Measurements from ENCODE around the gene AMPD3.
A peak's percentile ranks its signal among the peaks of the same experiment; 100 is the strongest.

Gene AMPD3

DNA sequence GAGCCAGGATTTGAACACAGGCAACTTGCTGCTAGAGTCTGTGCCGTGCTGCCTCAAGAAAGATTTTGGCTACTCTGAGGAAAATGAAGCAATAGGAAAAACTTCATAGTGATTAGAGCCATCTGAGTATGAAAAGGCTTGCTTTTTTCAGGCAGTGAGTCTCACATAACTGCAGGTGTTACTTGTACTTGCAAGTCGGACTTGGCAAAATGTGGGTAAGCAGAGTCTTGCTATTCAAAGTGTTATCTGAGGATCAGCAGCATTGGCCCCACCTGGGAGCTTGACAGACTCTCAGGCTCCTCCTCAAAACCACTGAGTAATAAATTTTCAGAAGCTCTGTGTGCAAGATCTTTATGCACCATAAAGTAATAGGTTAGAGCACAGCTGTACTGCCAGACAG lies 67.9 kb downstream of the AMPD3 start:
- peaks cover 25% of the 10 kb centered on the region for H3K36me3 Mint-ChIP-seq (ENCODE audit: low read depth)
- no peak overlapping the region for H3K27ac Mint-ChIP-seq
- H3K4me3 Mint-ChIP-seq, result no peak overlapping the region
- peaks cover 15% of the 10 kb centered on the region for H3K4me1 Mint-ChIP-seq (ENCODE audit: low read depth)
- no peak for DNase-seq (ENCODE audit: low spot score)
- H3K9me3 Mint-ChIP-seq, result no peaks in the 10 kb centered on the region
- H3K27me3 Mint-ChIP-seq (ENCODE audit: low read depth), result no peaks in the 10 kb centered on the region

DNA sequence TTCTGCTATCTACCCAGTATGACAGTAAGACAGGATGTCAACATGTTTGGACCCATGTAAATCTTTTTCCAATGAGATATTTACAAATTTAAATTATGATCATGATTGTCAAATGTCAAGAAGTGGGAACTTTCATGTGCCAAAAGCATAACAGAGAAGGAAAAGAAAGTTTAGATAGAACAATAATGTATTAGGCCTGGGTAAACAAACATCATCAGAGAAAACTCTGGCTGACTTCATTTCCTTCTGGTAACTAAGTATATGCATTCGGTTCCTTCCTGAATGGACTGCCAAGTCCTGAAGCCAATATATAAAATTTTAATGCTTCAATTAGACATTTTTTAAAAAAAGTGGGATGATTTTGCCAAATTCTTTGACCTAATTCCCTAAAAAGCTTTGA lies 69.4 kb downstream of the AMPD3 start:
- Mint-ChIP-seq H3K9me3 (no peaks in the 10 kb centered on the region), H3K27me3 (ENCODE audit: low read depth) (no peaks in the 10 kb centered on the region), H3K4me1 (ENCODE audit: low read depth) (peaks cover 15% of the 10 kb centered on the region), H3K4me3 (no peak overlapping the region), H3K27ac (no peak overlapping the region), H3K36me3 (ENCODE audit: low read depth) (peaks cover 28% of the 10 kb centered on the region)
- DNase-seq (ENCODE audit: low spot score), result no peak

DNA sequence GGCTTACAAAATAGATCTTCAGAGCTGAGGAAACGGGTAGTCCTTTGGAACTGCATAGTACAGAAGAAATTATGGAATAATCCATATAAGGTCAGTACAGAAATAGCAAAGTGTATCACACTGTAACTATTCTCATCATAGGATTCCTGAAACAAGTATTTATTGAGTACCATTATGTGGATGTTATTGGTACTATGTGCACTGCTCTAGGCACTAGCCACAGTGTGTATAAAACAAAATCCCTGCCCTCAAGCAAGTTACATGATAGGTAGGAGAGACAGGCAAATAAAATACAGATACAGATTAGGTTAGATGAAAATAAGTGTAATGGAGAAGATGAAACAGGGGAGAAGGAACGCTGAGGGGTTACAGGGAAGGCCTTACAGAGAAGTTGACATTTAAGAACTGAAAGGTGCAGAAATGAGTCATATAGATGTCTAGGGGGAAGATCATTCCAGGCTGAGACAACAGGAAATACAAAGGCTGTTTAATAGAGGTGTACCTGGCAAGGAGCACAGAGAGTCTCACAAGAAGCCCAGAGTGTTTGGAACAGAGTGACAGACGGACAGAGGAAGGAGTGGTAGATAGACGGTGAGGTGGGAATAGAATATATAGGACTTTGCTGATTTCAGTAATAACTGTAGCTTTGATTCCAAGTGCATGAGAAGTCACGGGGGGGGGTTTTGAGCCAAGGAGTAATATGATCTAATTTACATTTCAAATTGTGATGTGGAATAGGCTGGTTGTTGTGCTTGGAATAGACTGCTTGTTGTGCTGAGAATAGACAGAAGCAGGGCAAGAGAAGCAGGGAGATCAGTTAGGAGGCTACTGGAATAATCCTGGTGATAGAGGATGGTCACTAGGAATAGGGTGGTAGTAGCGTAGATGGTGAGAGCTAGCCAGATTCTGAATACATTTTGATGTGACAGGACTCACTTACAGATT lies 72.2 kb downstream of the AMPD3 start:
- no peak overlapping the region for H3K4me3 Mint-ChIP-seq
- no peak for DNase-seq (ENCODE audit: low spot score)
- peaks cover 15% of the 10 kb centered on the region for H3K4me1 Mint-ChIP-seq (ENCODE audit: low read depth)
- H3K36me3 Mint-ChIP-seq (ENCODE audit: low read depth), result peaks cover 23% of the 10 kb centered on the region
- no peak overlapping the region for H3K27ac Mint-ChIP-seq
- H3K9me3 Mint-ChIP-seq, result no peaks in the 10 kb centered on the region
- H3K27me3 Mint-ChIP-seq (ENCODE audit: low read depth), result no peaks in the 10 kb centered on the region

DNA sequence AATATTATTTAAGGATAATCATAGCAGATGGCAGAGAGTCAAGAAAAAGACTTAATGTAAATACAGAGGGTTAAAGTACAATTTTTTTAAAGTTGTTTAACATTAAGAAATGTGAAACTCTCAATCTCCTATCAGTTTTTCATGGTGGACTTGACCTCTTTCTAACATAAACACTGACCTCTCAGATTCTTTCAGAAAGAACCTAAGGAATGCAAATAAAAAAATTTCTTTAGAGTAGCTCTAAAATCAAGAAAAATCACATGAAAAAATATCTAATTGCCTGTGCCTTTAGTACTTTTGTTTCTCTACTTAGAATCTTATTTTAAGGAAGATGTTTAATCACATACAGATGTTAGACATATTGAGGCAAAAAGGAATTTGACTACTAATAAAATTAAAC lies 73.1 kb downstream of the AMPD3 start:
- H3K4me3 Mint-ChIP-seq, result no peak overlapping the region
- DNase-seq (ENCODE audit: low spot score), result no peak
- H3K27ac Mint-ChIP-seq, result no peak overlapping the region
- peaks cover 15% of the 10 kb centered on the region for H3K4me1 Mint-ChIP-seq (ENCODE audit: low read depth)
- no peaks in the 10 kb centered on the region for H3K27me3 Mint-ChIP-seq (ENCODE audit: low read depth)
- peaks cover 22% of the 10 kb centered on the region for H3K36me3 Mint-ChIP-seq (ENCODE audit: low read depth)
- H3K9me3 Mint-ChIP-seq, result no peaks in the 10 kb centered on the region

DNA sequence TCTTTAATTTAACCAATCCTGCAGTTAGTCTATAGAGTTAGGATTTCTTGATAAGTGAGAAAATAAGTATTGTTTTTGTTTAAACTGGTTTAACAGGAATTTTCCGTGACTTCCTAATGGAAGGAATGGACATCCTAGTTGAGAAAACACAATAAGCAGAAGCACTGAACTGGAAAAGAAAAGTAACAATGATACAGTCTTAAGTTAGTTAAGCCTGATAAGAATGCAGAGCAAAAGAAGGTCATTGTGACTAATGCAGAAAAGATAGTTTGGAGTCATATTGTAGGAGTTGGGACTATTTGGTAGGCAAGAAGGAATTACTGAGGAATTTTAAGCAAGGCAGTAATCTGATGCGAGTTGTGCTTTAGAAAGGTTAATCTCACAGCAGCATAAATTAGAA lies 74.2 kb downstream of the AMPD3 start:
- Mint-ChIP-seq H3K4me1 (ENCODE audit: low read depth) (peaks cover 13% of the 10 kb centered on the region), H3K36me3 (ENCODE audit: low read depth) (peaks cover 18% of the 10 kb centered on the region), H3K4me3 (no peak overlapping the region), H3K27ac (no peak overlapping the region), H3K9me3 (no peaks in the 10 kb centered on the region), H3K27me3 (ENCODE audit: low read depth) (no peaks in the 10 kb centered on the region)
- no peak for DNase-seq (ENCODE audit: low spot score)

DNA sequence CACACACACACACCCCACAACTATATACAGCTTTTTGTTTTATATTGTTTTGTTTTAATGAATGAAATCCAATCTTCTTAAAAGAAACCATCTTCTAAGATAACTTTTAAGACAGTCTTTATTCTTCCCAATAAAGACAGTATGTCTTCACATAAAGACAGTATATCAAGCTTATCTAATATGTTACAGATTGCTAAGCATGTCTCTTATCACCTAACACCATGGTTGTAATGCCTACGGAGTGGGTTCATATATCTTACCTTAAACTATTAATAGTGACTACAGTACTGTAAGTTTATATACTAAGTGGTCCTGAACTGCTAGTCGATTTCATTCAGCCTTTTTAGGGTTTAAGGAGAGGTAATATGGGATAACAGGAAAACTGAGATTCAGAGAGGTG lies 77.5 kb downstream of the AMPD3 start:
- Mint-ChIP-seq H3K4me1 (ENCODE audit: low read depth) (peaks cover 9% of the 10 kb centered on the region), H3K36me3 (ENCODE audit: low read depth) (peaks cover 8% of the 10 kb centered on the region), H3K27me3 (ENCODE audit: low read depth) (no peaks in the 10 kb centered on the region), H3K4me3 (no peak overlapping the region), H3K27ac (no peak overlapping the region), H3K9me3 (no peaks in the 10 kb centered on the region)
- DNase-seq (ENCODE audit: low spot score), result no peak

DNA sequence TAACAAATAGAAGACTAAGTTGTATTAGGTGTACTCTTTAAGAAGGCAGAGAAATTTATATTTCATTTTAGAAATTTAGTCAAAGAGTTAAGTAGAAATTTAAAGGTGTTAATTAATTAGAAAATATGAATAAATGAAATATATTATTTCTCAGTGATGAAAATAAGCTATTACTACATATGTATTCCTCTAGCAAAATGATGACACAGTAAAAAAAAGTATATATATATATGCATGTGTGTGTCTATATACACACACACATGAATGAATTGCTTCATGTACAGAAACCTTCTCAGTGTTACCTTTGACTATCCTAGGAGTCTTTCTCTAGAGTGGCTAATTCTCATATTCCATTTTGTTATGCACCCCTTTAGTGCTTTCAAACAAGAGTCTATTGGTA lies 78.3 kb downstream of the AMPD3 start:
- H3K27me3 Mint-ChIP-seq (ENCODE audit: low read depth), result no peaks in the 10 kb centered on the region
- H3K36me3 Mint-ChIP-seq (ENCODE audit: low read depth), result peaks cover 6% of the 10 kb centered on the region

DNA sequence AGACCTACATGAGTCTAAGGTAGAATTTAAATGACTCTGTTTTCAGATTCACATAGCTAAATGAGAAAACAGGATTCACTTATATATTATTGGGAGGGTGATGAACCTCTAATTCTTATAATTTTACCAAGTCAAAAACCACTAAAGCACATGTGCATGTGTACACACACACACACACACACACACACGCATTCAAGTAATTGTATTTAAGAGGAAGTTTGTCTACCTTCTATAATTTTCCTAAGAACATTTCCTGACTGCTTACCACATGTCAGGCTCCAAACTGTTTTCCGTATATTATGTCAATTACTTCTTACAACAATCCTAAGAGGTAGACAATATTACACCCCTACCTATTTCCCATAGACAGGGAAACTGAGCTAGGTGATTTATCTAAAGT lies 79.3 kb downstream of the AMPD3 start:
- Mint-ChIP-seq H3K4me3 (no peak overlapping the region), H3K27me3 (ENCODE audit: low read depth) (no peaks in the 10 kb centered on the region), H3K36me3 (ENCODE audit: low read depth) (peaks cover 4% of the 10 kb centered on the region), H3K27ac (no peak overlapping the region), H3K9me3 (no peaks in the 10 kb centered on the region), H3K4me1 (ENCODE audit: low read depth) (peaks cover 8% of the 10 kb centered on the region)
- DNase-seq (ENCODE audit: low spot score), result no peak

More for the DNA sequence above, 78.3 kb downstream of the AMPD3 start:
- Mint-ChIP-seq H3K9me3 (no peaks in the 10 kb centered on the region), H3K4me1 (ENCODE audit: low read depth) (peaks cover 8% of the 10 kb centered on the region), H3K4me3 (no peak overlapping the region), H3K27ac (no peak overlapping the region)
- no peak for DNase-seq (ENCODE audit: low spot score)

DNA sequence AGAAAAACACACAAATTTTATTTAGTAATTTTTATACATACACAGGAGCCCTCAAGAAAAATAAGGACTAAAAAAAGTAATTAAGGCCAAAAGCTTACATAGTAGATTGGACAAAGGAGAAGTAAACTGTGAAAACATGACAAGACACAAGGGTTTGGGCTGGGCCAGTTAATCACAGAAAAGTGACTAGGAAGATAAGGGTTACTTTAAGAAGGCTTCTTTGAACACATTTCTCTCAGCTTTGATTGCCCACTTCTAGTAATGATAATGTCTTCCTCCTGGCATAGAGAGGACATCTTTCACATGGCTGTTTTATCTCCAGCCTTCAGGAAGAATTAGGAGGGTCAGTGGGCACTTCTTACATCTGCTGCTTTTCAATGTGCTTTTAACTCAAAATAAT lies 82.5 kb downstream of the AMPD3 start:
- peaks cover 19% of the 10 kb centered on the region for H3K4me1 Mint-ChIP-seq (ENCODE audit: low read depth)
- no peak for DNase-seq (ENCODE audit: low spot score)
- H3K27ac Mint-ChIP-seq, result no peak overlapping the region
- H3K9me3 Mint-ChIP-seq, result no peaks in the 10 kb centered on the region
- no peaks in the 10 kb centered on the region for H3K27me3 Mint-ChIP-seq (ENCODE audit: low read depth)
- H3K4me3 Mint-ChIP-seq, result no peak overlapping the region
- no peaks in the 10 kb centered on the region for H3K36me3 Mint-ChIP-seq (ENCODE audit: low read depth)

DNA sequence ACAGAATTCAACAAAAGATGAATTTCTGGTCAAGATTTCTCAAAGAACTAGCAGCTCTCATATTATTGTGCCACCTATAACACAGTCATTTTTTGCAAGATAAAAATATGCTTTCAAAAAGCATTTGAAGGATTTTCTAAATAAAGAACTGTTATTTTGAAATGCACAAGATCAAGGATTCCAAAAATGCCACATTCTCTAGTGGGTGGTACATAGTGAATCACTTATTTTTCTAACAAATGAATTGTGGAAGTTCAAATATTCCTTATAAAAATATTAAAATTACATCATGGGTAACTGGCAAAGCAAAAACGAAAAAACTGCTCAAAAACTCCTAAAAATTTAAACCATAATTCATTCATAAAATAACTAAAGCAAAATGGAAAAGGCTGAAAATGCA lies 83.9 kb downstream of the AMPD3 start:
- Mint-ChIP-seq H3K4me1 (ENCODE audit: low read depth) (peaks cover 19% of the 10 kb centered on the region), H3K27ac (no peak overlapping the region), H3K4me3 (no peak overlapping the region), H3K36me3 (ENCODE audit: low read depth) (no peaks in the 10 kb centered on the region), H3K27me3 (ENCODE audit: low read depth) (no peaks in the 10 kb centered on the region), H3K9me3 (no peaks in the 10 kb centered on the region)
- no peak for DNase-seq (ENCODE audit: low spot score)

DNA sequence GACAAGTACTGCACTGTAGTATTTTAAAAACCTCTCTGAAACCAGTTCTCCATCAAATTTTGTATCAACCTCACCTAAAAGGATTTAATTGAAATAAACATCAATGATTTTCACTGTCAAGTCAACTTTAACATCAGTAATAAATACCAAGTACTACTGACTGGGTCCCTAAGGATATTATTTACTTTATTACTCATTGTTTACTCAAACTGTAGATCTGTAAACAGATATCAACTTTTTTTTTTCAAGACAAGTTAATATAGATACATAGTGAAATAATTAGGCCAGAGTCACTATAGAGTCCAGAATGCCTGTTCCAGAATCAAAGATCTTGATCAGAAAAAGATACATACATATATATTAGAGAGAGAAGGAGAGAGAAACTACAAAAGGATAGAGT lies 84.3 kb downstream of the AMPD3 start:
- H3K9me3 Mint-ChIP-seq, result no peaks in the 10 kb centered on the region
- no peak overlapping the region for H3K27ac Mint-ChIP-seq
- no peak for DNase-seq (ENCODE audit: low spot score)
- peaks cover 19% of the 10 kb centered on the region for H3K4me1 Mint-ChIP-seq (ENCODE audit: low read depth)
- H3K4me3 Mint-ChIP-seq, result peak overlapping the region; percentile 91
- no peaks in the 10 kb centered on the region for H3K36me3 Mint-ChIP-seq (ENCODE audit: low read depth)
- H3K27me3 Mint-ChIP-seq (ENCODE audit: low read depth), result peaks cover 2% of the 10 kb centered on the region

DNA sequence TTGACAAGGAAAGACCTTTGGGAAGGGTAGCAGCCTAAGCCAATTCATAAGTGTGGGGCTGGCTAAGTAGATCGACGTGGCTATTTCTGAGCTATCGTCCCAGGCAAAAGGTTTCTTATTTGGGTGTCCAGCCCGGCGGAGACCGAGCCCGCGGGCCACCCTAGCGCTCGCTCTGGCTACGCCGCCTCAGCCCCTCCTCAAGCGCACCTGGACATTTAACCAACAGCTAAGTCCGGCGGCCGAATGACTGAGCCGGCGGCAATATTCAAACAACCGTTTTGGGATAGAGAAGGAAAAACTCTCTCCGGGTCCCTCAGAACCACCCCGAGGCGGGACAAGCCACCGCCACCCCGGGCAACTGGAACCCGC lies 85.5 kb downstream of the AMPD3 start:
- H3K9me3 Mint-ChIP-seq, result no peaks in the 10 kb centered on the region
- peaks cover 19% of the 10 kb centered on the region for H3K4me1 Mint-ChIP-seq (ENCODE audit: low read depth)
- peak overlapping the region; percentile 91 for H3K4me3 Mint-ChIP-seq
- peaks cover 2% of the 10 kb centered on the region for H3K27me3 Mint-ChIP-seq (ENCODE audit: low read depth)
- H3K27ac Mint-ChIP-seq, result peak overlapping the region; percentile 79
- no peak for DNase-seq (ENCODE audit: low spot score)
- no peaks in the 10 kb centered on the region for H3K36me3 Mint-ChIP-seq (ENCODE audit: low read depth)

DNA sequence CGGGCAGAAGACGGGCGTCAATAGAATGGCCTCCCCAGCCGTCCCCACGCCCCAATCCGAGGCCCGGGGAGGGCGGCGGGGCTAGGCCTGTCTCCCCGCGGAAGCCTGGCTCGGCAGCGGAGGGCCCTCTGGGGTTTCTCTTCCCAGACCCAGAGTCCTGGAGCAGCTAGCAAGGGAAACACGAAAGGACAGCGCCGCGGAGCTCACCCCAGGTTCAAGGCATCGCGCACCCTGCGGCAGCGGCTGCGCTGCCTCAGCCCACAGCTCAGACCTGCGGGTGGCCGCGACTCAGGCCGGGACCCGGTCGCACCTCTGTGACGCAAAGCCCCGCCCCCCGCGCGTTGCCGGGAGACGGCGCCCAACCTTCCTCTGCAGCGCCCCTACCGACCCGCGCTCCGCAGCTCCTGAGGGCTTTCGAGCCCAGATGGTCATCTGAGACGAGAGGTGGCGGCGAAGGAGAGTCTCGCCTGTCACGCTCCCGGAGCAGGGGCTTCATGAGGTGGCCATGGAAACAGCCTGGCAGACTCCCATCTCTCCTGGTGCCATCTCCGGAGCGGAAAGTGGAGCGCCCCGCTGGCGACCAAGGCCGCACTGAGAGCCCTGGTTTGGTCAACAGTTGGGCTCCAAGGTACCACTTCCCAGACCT lies 86.0 kb downstream of the AMPD3 start, which contains the start of gene RNF141:
Gene RNF141, minus strand, starts transcription at position 273 of the 646 bp plus-strand sequence. CDS start 7,029 bp downstream, outside the sequence.
- no peaks in the 10 kb centered on the region for H3K36me3 Mint-ChIP-seq (ENCODE audit: low read depth)
- peak within 1 kb of the TSS; percentile 79 for H3K27ac Mint-ChIP-seq
- H3K27me3 Mint-ChIP-seq (ENCODE audit: low read depth), result peaks cover 2% of the 10 kb centered on the region
- no peaks in the 10 kb centered on the region for H3K9me3 Mint-ChIP-seq
- H3K4me1 Mint-ChIP-seq (ENCODE audit: low read depth), result peaks cover 16% of the 10 kb centered on the region
- peak; percentile 97 for DNase-seq (ENCODE audit: low spot score)
- peak within 1 kb of the TSS; percentile 91 for H3K4me3 Mint-ChIP-seq

DNA sequence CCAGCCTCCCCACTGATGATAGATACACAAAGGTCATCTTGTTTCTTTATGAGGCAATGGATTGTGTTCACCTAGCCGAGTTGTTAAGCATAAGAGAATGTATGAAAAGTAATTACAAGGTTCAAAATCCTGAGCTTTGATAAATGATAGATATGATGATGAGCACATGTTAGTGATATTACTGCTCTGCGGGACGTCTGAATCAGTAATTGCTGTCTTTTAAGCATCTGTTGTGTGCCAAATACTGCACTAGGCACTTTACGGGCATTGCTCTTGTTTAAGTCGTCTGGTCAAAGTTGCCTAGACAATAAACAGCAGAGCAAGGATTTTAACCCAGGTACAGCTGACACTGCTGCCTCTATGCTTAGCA lies 86.5 kb downstream of the AMPD3 start:
- peaks cover 2% of the 10 kb centered on the region for H3K27me3 Mint-ChIP-seq (ENCODE audit: low read depth)
- peaks cover 11% of the 10 kb centered on the region for H3K4me1 Mint-ChIP-seq (ENCODE audit: low read depth)
- H3K9me3 Mint-ChIP-seq, result no peaks in the 10 kb centered on the region
- H3K27ac Mint-ChIP-seq, result peak overlapping the region; percentile 67
- H3K4me3 Mint-ChIP-seq, result peak overlapping the region; percentile 91
- no peak for DNase-seq (ENCODE audit: low spot score)
- H3K36me3 Mint-ChIP-seq (ENCODE audit: low read depth), result no peaks in the 10 kb centered on the region
